Measurements from ENCODE around the gene IDI1.

- TF ChIP-seq EZH2 (IDR thresholded peaks at IDR 0.05) (no peak), POLR2AphosphoS5 (IDR thresholded peaks at IDR 0.05; ENCODE audit: borderline replicate concordance, low read depth, low read length) (no peak), FOXP2 (optimal IDR thresholded peaks at IDR 0.05; ENCODE audit: control extremely low read depth, extremely low read length, insufficient read depth) (no peak)
Observed at GRCh38 chr10:1061930-1062774, 13.2 kb upstream of the IDI1 start.
